Activated T-helper 9 cell treated with anti-CD3 and anti-CD28 coated beads, Interleukin-2, amount 50 U/mL, for 16 hours (primary cell): ENCODE data around the gene EGR1.

ENCODE experiments used
- DNase-seq: peaks from one replicate; pipeline ENCODE4 v3.0.0-alpha.2; 2020; ENCODE audit warnings: low read depth

Gene EGR1

DNA sequence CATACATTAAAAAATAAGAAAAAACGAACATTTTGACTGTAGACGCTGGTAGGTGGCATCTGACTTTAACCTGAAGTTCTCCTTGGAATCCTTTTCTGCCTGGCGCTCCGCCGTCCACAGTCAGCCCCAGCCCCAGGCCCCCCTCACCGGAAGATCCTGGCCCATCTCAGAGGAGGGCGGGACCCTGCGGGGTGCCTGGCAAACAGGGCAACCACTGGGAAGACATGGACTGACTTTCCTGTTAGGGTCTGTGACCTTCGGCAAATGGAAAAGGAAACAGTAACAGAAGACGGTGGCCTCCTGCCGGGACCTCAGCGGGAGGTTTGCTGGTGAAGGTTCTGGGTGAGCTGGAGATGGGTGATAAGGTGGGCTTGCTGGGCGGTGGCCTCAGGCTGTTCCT, 11.7 kb upstream of the EGR1 start:
- no peak for DNase-seq

DNA sequence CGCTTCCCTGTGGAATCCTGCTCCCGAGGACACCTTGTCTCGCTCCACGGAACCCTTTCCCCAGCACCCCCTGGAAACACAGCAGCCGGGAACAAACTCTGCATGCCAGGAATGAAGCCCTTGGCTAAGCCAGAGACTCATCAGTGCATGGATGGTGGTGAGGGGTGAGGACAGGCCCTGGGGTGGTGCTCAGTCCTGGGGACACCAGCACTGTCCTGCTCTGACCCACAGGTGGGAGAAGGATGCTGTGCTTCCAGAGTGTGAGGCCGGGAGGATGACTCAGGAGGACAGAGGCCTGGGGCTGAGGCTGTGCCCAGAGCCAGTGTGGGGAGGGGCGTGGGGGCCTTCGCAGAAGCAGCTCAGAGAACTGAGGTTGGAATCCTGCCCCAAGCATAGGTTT, 11.2 kb upstream of the EGR1 start:
- no peak for DNase-seq

- DNase-seq: no peak
These were observed 9.9 kb upstream of the EGR1 start for GRCh38 chr5:138455232-138455930.

DNA sequence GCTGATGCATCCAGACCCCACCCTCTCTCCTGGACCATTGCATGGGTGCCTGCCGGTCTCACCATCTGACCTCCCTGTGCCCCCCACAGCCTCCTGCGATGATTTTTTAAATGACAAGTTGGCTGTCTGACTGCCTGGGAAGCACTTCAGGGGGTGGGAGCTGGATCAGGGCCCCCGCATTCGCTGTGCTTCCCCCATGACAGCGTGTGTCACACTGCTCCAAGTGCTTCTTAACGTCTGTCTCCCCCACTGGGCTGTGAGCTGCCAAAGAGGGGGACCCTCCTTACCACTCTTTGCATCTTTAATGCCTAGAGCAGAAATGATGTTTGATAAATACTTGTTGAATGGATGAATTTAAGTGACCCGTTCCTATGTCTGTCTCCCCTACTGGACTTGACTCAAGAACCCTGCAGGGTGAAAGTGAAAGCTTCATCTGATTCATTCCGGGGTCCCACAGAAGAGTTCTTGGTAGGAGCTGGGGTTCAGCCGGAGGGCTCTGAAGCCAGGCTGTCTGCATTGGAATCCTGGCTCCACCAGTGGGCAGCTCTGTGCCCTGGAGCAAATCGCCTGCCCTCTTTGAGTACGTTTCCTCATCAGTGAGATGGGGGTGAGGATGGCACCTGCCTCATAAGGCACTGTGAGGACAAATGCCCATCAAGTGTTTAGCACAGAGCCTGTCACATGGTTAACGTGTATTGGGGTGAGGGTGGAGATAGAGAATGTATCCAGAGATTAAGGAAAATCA, 7.6 kb upstream of the EGR1 start:
- DNase-seq: no peak

- DNase-seq: no peak
These were observed 6.9 kb upstream of the EGR1 start for GRCh38 chr5:138458384-138458783.

DNA sequence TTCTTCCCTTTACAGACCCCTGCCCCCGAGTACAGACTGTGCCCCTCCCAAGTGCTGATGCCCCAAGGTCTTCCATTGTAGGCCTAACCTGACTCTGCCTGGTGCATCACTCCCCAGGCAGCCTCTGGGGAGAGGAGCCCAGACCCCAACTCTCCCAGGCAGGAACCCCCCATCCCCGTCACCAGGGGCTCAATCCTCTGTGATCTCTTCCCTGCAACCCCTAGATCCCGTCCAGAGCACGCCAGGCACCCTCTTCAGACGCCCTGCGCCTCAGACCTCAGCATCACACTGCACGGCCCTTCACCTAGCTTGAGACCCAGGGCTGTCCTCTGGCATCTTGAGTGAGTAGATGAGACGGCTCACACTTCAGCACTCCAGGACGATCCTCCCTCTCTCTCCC, 6.4 kb upstream of the EGR1 start:
- no peak for DNase-seq

DNA sequence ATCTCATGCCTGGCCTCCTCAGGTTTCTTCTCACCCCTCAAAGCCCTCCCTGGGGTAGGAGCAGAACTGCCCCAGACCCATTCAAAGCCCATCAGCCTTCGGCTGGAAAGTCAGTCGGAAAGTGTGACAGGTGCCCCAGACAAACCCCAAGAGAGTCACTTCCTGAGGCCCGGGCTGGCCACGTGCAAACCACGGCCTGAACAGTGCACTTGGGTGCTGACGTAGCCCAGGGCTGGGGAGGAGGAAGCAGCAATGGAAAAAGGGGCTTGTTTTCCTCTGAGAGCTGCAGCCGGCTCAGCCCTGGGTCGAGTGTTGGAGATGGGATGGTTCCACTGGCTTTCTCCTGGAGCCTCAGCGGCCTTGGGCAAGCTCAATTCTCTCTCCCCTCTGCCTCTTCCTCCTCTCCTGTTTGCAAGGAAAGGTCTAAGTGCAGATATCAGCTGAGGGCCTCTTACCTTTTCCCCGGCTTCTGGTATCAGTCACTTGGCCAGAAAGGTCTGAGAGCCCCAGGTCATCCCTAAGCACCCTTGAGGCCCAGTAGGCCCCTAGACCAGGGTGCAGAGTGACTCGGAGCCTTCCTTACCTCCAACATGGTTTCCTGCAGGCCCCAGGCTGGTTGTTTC, 5.9 kb upstream of the EGR1 start:
- DNase-seq: peak; percentile 69

- no peak for DNase-seq
These were observed 5.1 kb upstream of the EGR1 start for GRCh38 chr5:138460032-138460693.

- no peak for DNase-seq
These were observed 3.7 kb upstream of the EGR1 start for GRCh38 chr5:138461343-138462125.

GRCh38 chr5:138463419-138464007, 1.8 kb upstream of the EGR1 start:
- no peak for DNase-seq

- DNase-seq: peak; percentile 90
These were observed 1.3 kb upstream of the EGR1 start for GRCh38 chr5:138464008-138464387.

GRCh38 chr5:138464388-138465260, 655 bp upstream of the EGR1 start:
- DNase-seq: peak; percentile 92

DNA sequence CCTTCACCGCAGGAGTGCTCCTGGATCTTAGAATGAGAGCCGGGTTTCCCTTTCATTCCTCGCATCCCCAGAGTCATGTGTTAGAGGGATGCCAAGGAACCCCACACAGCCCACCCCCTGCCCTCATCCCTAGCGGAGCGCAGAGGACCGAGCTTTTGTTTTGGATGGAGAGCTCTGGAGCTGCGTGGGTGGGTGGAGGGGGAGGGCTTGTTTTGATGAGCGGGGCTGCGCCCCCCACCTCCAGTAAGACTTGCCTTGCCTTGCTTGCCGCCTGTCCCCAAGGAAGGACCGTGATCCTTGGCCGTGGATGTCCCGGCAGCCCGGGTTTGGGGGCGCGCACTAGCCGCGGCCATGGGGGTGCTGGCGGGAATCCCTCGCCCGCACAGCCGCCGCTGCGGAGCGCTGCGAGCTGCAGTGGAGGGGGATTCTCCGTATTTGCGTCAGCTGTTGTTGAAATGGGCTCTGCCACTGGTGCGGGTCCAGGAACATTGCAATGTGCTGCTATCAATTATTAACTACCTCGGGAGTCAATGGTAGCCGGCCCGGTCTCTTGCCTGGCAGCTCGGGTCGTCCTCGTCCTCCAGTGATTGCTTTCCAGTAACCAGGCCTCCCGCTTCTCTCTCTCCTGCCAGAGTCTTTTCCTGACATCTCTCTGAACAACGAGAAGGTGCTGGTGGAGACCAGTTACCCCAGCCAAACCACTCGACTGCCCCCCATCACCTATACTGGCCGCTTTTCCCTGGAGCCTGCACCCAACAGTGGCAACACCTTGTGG, 1.0 kb downstream of the EGR1 start:
- DNase-seq: no peak

GRCh38 chr5:138466900-138467710, 1.8 kb downstream of the EGR1 start:
- no peak for DNase-seq

DNA sequence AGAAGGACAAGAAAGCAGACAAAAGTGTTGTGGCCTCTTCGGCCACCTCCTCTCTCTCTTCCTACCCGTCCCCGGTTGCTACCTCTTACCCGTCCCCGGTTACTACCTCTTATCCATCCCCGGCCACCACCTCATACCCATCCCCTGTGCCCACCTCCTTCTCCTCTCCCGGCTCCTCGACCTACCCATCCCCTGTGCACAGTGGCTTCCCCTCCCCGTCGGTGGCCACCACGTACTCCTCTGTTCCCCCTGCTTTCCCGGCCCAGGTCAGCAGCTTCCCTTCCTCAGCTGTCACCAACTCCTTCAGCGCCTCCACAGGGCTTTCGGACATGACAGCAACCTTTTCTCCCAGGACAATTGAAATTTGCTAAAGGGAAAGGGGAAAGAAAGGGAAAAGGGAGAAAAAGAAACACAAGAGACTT, 2.4 kb downstream of the EGR1 start:
- no peak for DNase-seq

DNA sequence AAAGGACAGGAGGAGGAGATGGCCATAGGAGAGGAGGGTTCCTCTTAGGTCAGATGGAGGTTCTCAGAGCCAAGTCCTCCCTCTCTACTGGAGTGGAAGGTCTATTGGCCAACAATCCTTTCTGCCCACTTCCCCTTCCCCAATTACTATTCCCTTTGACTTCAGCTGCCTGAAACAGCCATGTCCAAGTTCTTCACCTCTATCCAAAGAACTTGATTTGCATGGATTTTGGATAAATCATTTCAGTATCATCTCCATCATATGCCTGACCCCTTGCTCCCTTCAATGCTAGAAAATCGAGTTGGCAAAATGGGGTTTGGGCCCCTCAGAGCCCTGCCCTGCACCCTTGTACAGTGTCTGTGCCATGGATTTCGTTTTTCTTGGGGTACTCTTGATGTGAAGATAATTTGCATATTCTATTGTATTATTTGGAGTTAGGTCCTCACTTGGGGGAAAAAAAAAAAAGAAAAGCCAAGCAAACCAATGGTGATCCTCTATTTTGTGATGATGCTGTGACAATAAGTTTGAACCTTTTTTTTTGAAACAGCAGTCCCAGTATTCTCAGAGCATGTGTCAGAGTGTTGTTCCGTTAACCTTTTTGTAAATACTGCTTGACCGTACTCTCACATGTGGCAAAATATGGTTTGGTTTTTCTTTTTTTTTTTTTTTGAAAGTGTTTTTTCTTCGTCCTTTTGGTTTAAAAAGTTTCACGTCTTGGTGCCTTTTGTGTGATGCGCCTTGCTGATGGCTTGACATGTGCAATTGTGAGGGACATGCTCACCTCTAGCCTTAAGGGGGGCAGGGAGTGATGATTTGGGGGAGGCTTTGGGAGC, 3.1 kb downstream of the EGR1 start:
- no peak for DNase-seq

DNA sequence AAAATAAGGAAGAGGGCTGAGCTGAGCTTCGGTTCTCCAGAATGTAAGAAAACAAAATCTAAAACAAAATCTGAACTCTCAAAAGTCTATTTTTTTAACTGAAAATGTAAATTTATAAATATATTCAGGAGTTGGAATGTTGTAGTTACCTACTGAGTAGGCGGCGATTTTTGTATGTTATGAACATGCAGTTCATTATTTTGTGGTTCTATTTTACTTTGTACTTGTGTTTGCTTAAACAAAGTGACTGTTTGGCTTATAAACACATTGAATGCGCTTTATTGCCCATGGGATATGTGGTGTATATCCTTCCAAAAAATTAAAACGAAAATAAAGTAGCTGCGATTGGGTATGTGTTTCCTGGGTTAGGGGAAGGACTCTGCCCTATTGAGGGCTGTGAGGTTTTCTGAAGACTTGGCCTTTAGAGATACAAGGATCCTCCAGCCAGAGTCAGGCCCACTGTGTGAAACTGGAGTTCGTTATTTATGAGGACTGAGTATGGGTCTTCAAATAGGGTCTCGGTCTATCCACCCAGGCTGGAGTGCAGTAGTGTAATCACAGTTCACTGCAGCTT, 3.8 kb downstream of the EGR1 start:
- no peak for DNase-seq
